Astrocyte (in vitro differentiated cells and primary cell): Measurements from ENCODE around the gene ZC3H13.

ENCODE experiments used
- EZH2 ChIP-seq: IDR thresholded peaks from 2 replicates; pipeline ENCODE4 v1.6.1; 2012; ENCODE audit warnings: mild to moderate bottlenecking, low read length, inconsistent platforms; ENCODE audit not compliant: insufficient read depth
- TF ChIP-seq, protein P1 (sequence below): IDR thresholded peaks from 2 replicates; pipeline ENCODE4 v1.5.1; 2011; ENCODE audit warnings: low read depth, mild to moderate bottlenecking, inconsistent platforms, low read length, moderate library complexity; ENCODE audit not compliant: insufficient read depth

DNA sequence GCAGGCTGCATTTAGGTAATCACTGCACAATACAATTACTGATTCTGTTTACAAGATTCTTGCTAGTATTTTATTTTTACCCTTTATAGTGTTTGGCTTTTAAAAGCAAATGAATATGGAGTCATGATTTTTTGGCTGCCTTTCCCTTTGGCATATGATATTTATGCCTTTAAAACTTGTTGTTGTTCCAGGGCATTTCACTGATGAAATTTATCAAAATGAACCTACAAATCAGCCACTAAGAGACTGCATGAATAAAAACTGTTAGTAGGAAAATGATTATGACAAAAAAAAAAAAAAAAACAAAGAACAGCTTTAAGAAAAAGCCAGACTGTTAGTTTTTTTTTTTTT lies 49.7 kb upstream of the ZC3H13 start:
- TF ChIP-seq, protein P1, sequence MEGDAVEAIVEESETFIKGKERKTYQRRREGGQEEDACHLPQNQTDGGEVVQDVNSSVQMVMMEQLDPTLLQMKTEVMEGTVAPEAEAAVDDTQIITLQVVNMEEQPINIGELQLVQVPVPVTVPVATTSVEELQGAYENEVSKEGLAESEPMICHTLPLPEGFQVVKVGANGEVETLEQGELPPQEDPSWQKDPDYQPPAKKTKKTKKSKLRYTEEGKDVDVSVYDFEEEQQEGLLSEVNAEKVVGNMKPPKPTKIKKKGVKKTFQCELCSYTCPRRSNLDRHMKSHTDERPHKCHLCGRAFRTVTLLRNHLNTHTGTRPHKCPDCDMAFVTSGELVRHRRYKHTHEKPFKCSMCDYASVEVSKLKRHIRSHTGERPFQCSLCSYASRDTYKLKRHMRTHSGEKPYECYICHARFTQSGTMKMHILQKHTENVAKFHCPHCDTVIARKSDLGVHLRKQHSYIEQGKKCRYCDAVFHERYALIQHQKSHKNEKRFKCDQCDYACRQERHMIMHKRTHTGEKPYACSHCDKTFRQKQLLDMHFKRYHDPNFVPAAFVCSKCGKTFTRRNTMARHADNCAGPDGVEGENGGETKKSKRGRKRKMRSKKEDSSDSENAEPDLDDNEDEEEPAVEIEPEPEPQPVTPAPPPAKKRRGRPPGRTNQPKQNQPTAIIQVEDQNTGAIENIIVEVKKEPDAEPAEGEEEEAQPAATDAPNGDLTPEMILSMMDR, result no peak
- TF ChIP-seq EZH2, result no peak
